ENCODE data around the gene RABGEF1.
"Not testable (repeated sequence)": the region's sequence is repeated elsewhere in the genome, so short reads cannot be mapped to it uniquely, and the experiment has no call there.

Gene RABGEF1

DNA sequence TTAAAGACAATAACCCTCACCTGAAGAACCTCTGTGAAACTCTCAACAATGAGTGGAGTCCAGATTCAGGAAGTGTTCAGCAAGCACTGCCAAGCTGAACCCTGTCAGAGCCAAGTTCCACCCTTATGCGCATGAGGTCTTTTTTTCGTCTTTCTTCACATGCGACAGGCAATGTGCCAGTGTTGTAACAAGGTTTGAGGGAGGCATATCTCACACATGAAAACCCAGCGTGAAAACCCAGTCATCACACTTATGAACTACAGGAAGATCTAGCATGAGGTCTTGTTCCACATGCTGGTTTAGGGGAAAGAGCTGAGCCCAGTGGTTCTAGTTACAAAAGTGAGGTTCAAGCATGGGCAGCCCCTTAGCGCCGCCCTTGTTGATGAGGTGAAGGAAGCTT, 49.7 kb downstream of the RABGEF1 start:
- no peak overlapping the region for H3K27ac ChIP-seq
- TF ChIP-seq, protein P1, sequence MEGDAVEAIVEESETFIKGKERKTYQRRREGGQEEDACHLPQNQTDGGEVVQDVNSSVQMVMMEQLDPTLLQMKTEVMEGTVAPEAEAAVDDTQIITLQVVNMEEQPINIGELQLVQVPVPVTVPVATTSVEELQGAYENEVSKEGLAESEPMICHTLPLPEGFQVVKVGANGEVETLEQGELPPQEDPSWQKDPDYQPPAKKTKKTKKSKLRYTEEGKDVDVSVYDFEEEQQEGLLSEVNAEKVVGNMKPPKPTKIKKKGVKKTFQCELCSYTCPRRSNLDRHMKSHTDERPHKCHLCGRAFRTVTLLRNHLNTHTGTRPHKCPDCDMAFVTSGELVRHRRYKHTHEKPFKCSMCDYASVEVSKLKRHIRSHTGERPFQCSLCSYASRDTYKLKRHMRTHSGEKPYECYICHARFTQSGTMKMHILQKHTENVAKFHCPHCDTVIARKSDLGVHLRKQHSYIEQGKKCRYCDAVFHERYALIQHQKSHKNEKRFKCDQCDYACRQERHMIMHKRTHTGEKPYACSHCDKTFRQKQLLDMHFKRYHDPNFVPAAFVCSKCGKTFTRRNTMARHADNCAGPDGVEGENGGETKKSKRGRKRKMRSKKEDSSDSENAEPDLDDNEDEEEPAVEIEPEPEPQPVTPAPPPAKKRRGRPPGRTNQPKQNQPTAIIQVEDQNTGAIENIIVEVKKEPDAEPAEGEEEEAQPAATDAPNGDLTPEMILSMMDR (IDR thresholded peaks at IDR 0.05), result no peak
- no peak for TF ChIP-seq ZFX (IDR thresholded peaks at IDR 0.05; ENCODE audit: borderline replicate concordance)

DNA sequence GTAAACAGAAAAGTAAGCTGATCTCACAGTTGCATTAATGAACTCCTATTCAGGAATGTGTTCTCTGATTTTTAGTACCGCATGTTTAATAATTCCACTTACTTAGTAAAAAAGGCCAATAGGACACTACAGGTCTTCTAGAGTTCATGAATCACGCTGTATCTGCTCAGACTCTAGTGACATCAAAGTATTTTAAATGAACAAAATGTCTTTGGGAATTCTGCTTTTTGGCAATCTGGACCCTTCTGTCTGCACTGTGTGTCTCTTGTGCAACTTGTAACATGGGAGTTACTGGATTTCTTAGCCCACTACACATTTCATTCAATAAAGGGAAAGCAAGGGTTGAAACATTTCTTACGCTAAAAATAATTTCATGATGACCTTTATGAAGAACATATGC, 50.2 kb downstream of the RABGEF1 start:
- no peak for TF ChIP-seq ZFX (IDR thresholded peaks at IDR 0.05; ENCODE audit: borderline replicate concordance)
- TF ChIP-seq, protein P1 (IDR thresholded peaks at IDR 0.05), result no peak
- H3K27ac ChIP-seq, result no peak overlapping the region

DNA sequence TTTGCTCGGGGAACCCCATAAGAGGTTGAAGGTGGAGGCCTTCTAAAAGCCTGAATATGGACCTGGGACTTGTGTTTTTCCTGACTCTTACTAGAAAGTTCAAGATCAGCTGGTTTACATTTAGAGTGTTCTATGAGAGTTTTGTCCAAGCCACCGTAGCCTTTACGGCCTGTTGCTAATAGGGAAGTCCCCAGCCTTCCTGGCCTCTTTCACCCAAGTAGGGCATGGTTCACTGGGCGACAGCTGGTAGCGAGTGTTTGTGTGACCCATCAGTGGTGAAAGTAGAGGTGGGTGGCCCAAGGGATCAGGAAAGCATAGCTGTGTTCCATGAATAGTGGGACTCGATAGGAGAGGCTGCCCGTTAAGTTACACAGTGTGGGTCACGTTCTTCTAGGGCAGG, 60.1 kb downstream of the RABGEF1 start:
- no peak overlapping the region for H3K27ac ChIP-seq
- TF ChIP-seq, protein P1 (IDR thresholded peaks at IDR 0.05), result no peak
- no peak for TF ChIP-seq ZFX (IDR thresholded peaks at IDR 0.05; ENCODE audit: borderline replicate concordance)

DNA sequence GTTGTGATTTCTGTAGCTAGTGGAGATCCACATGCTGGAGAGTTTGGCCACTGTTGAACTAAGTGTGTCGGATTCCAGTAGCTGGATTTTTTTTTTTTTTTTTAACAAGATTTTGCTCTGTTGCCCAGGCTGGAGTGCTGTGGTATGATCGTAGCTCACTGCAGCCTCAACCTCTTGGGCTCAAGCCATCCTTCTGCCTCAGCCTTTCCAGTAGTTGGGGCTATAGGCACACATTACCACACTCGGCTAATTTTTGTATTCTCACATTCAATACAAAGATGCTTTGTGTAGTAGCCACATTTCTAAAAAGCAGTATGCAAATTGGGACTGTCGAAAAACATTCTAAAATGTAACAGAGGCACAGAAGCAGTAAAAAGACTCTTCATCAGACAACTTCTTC, 63.5 kb downstream of the RABGEF1 start:
- no peak overlapping the region for H3K27ac ChIP-seq
- TF ChIP-seq, protein P1 (IDR thresholded peaks at IDR 0.05), result no peak
- no peak for TF ChIP-seq ZFX (IDR thresholded peaks at IDR 0.05; ENCODE audit: borderline replicate concordance)

DNA sequence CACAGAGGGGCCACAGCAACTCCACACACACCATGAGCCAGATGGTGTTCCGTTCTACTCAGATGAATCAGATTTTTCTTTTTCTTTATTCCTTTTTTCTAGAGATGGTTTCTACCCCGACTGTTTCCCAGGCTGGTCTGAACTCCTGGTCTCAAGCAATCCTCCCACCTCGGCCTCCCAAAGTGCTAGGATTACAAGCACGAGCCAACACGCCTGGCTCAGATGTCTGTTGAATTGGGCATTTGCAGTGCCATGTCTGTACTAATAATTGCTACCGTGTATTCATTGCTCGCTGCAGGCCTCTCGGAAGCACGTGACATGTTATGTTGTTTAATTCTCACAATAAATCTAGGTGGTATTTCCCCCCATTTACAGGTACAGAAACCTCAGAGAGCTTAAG, 67.2 kb downstream of the RABGEF1 start:
- TF ChIP-seq, protein P1 (IDR thresholded peaks at IDR 0.05), result no peak
- no peak for TF ChIP-seq ZFX (IDR thresholded peaks at IDR 0.05; ENCODE audit: borderline replicate concordance)
- no peak overlapping the region for H3K27ac ChIP-seq

DNA sequence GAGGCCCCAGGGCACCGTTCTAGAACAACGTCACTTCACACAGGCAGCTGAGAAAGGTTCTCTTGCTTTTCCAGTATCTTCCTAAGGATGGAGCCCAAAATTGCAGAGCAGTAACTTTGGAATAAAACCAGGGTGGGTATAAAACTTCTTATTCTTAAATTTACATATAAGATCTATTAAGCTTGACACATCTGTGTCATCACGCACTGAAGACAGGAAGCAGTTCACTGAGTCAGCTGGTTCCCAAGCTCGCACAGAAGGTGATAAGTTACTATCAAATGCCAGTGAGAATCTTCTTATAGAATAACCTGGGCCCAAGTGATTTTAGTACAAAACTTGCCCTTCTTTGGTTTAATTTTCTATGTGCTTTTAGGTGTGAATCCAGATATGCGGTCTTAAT, 70.2 kb downstream of the RABGEF1 start:
- TF ChIP-seq, protein P1 (IDR thresholded peaks at IDR 0.05), result no peak
- no peak for TF ChIP-seq ZFX (IDR thresholded peaks at IDR 0.05; ENCODE audit: borderline replicate concordance)
- H3K27ac ChIP-seq, result no peak overlapping the region

DNA sequence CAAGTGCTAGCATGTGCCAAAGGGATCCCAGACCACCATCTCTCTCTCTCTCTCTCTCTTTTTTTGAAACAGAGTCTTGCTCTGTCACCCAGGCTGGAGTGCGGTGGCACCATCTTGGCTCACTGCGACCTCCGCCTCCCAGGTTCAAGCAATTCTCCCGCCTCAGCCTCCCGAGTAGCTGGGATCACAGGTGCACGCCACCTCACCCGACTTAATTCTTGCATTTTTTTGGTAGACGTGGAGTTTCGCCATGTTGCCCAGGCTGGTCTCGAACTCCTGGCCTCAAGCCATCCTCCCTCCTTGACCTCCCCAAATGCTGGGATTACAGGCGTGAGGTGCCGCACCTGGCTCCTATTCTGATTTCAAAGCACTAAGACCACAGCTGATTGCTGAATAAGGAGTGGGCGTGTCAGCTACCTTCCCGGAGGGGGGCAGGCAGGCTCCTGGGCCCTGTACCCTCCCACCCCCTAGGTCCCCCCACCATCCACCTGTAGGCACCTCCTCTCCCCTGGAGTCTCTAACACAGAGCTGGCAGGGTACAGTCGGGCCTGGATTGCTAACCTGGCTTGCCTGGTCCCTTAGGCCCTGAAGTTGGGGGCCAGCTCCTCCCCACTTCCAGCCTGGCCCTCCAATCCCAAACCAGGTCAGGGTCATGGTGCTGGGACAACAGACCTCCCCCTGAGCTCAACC, 74.8 kb downstream of the RABGEF1 start:
- not testable (repeated sequence) for H3K27ac ChIP-seq

DNA sequence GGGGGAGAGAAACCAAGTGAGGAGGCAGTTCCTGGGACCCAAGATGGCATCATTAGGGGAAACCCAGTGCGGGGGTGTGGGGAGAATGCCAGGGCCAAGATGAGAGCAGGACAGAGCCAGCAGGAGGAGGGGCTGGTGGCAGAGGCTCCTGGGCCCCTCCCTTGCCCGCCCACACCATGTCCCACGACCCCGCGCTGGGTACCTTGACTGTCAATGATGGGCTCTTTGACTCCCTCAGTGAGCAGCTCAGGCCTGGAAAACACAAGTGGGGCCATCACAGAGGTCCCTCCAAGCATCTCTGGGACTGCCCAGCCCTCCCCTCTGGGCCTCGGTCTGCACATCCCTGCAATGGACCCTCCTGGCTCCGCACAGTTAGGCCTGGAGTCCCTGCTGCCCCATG, 75.4 kb downstream of the RABGEF1 start:
- no peak overlapping the region for H3K27ac ChIP-seq
- TF ChIP-seq, protein P1 (IDR thresholded peaks at IDR 0.05), result no peak
- TF ChIP-seq ZFX (IDR thresholded peaks at IDR 0.05; ENCODE audit: borderline replicate concordance), result no peak

DNA sequence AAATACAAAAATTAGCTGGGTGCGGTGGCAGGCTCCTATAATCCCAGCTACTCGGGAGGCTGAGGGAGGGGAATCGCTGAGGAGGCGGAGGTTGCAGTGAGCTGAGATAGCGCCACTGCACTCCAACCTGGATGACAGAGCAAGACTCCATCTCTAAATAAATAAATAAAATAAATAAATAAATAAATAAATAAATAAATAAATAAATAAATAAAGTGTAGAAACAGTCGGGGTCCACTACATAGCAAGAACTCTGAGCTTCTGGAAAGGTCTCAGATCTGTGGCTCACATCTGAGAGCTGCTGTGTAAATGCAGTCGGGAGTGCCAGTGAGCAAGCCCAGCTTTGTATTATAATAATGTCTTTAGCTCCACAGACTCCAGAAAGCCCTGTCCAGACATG, 76.1 kb downstream of the RABGEF1 start:
- H3K27ac ChIP-seq, result not testable (repeated sequence)

DNA sequence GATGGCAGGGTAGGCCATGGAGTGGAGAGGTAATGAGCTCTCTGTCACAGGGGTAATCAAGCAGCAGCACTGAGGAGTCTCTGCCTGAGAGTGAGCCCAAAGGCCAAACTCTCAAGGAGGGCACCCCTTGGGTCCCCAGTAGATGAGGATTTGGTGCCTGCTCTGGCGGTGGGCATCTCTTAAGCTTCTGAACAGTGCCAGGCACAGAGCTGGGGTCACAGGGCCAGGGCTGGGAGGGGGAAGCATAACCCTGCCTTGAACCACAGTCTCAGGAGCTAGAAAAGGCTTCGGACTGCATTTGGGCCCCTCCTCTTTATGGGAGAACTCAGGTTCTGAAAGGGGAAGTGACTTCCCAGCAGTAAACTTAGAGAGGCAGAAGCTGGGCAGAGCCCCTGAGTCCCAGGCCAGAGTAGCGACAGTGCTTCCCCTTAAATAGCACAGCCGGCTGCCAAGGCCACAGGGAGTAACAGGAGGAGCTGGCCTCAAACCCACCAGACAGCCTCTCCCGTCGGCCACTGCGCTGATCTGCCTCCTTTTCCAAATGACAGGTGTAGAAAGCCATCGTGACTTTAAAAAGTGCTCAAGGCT, 76.8 kb downstream of the RABGEF1 start:
- H3K27ac ChIP-seq, result not testable (repeated sequence)

DNA sequence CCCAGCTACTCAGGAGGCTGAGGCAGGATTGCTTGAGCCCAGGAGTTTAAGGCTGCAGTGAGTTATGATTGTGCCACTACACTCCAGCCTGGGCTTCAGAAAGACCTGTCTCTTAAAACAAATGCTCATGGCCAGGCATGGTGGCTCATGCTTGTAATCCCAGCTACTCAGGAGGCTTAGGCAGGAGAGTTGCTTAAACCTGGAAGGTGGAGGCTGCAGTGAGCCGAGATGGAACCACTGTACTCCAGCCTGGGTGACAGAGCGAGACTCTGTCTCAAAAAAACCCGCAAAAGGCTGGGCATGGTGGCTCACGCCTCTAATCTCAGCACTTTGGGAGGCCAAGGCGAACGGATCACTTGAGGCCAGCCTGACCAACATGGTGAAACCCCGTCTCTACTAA, 77.4 kb downstream of the RABGEF1 start:
- not testable (repeated sequence) for H3K27ac ChIP-seq
